Measurements from ENCODE around the gene RELT.

Gene RELT

DNA sequence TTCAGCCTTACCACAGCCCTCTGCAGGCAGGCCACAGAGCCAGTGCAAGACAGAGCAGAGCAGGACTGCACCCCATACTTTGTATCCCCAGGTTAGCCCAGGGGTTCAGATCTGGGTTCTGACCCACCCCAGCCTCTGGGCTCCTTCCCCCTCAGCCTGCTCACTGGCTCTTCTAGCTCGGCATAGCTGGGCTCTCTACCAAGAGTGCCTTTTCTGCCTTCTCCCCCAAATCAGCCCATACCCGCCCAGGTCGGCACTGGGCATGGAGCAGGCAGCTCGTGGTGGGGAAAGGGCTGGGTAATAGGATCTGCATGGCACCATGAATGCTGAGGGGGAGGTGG lies 8.3 kb downstream of the RELT start:
- no peak for DNase-seq (ENCODE audit: low spot score)
- TF ChIP-seq, protein P1, sequence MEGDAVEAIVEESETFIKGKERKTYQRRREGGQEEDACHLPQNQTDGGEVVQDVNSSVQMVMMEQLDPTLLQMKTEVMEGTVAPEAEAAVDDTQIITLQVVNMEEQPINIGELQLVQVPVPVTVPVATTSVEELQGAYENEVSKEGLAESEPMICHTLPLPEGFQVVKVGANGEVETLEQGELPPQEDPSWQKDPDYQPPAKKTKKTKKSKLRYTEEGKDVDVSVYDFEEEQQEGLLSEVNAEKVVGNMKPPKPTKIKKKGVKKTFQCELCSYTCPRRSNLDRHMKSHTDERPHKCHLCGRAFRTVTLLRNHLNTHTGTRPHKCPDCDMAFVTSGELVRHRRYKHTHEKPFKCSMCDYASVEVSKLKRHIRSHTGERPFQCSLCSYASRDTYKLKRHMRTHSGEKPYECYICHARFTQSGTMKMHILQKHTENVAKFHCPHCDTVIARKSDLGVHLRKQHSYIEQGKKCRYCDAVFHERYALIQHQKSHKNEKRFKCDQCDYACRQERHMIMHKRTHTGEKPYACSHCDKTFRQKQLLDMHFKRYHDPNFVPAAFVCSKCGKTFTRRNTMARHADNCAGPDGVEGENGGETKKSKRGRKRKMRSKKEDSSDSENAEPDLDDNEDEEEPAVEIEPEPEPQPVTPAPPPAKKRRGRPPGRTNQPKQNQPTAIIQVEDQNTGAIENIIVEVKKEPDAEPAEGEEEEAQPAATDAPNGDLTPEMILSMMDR (IDR thresholded peaks at IDR 0.05; ENCODE audit: borderline replicate concordance, control extremely low read depth, extremely low read depth, insufficient read depth, missing control alignments), result no peak
- in situ Hi-C loops (cut with MboI; ENCODE audit: low sequenced_read_pairs, unreplicated experiment), result no loop called here

DNA sequence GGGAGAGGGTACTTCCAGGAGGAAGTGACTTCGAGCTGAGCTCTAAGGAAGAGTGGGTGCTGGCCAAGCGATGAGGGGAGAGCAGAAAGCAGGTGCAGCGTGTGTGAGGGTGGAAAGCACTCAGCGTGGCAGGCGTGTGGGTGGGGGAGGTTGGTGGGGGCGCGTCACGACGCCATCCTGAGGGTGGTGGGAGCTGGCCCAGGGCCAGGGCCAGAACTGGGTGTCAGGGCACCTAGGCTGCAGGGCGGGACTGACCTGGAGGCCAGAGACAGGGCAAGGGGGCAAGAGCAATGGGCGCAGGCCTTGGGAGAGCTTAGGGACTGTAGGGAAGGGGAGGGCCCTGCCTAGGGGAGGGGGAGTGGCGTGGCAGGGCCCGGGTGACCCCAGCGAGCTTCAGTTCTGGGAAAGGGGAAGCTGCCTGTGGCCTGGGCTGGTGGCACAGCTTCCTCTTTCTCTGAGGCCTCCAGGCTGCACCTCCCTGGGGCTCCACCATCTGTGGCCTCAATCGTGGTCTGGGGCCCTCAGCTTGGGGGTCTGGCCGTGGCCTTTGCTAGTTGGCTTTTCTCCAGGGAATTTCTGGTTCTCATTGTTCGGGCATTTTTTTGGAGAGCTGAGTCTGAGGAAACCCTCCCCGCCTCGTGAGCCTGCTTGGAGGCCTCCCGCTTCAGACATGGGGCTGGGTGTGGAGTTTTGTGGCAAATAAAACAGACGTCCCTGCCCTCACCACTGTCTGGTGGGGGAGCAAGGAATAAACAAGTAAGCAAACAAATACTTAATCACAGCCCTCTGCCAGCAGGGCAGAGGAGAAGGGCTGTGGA lies 8.9 kb downstream of the RELT start:
- DNase-seq (ENCODE audit: low spot score), result peak; percentile 82
- TF ChIP-seq, protein P1 (IDR thresholded peaks at IDR 0.05; ENCODE audit: borderline replicate concordance, control extremely low read depth, extremely low read depth, insufficient read depth, missing control alignments), result no peak
- in situ Hi-C loops (cut with MboI; ENCODE audit: low sequenced_read_pairs, unreplicated experiment), result no loop called here

DNA sequence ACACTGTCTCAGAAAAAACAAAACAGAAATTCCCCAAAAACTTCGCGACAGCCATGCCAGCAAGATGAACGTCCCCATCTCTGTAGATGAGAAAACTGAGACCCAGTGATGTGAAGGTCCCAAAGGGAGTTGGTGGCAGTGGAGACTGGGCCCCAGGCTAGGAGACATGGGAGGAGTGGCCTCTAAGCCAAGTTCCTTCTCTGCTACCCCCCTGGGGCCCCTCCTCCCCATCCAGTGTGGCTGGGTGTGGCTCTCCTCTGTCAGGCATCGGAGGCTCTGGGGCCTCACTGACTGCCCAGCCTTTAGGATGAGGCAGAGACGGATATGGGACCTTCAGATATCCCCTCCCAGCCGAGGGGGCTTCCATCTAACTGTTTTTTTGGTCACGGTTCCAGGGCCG lies 9.8 kb downstream of the RELT start:
- in situ Hi-C loops (cut with MboI; ENCODE audit: low sequenced_read_pairs, unreplicated experiment), result no loop called here
- peak; percentile 71 for DNase-seq (ENCODE audit: low spot score)

DNA sequence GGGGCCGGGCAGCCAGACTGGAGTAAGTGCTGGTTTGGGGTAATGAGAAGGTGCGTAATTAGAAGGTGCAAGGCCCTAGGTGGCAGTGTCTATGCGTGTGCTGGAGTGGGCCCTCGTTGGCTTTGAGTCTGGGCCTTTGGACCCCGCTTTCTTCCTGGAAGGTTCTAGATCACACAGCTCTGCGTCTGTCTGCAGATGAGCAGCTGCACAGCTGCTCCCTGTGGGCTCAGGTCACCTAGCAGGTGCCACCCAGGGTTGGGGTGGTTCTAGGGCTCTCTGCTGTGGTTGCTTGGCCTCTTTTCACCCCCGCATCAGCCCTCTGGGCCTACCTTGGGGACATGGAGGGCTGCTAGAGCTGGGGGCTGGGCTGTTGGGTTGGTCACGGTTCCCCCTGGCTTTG lies 10.3 kb downstream of the RELT start:
- in situ Hi-C loops (cut with MboI; ENCODE audit: low sequenced_read_pairs, unreplicated experiment), result no loop called here
- no peak for DNase-seq (ENCODE audit: low spot score)
- TF ChIP-seq, protein P1 (IDR thresholded peaks at IDR 0.05; ENCODE audit: borderline replicate concordance, control extremely low read depth, extremely low read depth, insufficient read depth, missing control alignments), result no peak

More for the DNA sequence above, 9.8 kb downstream of the RELT start:
- TF ChIP-seq, protein P1 (IDR thresholded peaks at IDR 0.05; ENCODE audit: borderline replicate concordance, control extremely low read depth, extremely low read depth, insufficient read depth, missing control alignments), result no peak

DNA sequence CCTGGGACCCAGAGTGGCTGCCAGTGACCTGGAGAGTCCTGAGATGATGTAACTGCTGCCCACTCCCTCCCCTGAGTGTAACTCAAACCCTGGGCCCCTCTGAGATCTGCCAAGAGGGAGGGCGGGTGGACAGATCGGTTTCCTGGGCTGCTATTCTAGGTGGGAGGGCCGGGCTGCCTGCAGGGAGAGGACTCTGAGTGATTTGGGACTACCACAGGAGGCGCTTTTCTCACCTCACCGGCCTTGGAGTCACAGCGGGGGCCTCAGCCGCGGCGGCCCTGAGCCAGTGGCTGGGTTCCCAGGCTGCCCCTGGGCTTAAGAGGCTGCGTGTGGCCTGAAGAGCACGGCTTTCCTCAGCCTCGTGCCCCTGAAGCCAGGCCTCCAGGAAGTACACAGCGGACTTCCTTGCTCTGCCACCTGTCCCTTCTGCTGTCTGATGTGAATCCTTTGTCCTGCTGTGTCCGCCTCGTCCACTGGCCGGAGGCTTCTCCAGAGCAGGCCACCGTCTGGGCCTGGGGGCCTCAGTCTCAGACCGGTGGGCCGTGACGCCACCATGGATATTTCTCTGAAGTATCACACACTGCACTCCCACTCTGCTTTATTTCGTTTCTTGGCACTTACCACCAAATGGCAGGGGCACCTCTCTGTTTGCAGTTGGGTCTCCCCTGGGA lies 11.5 kb downstream of the RELT start:
- DNase-seq (ENCODE audit: low spot score), result no peak
- TF ChIP-seq, protein P1 (IDR thresholded peaks at IDR 0.05; ENCODE audit: borderline replicate concordance, control extremely low read depth, extremely low read depth, insufficient read depth, missing control alignments), result no peak
- in situ Hi-C loops (cut with MboI; ENCODE audit: low sequenced_read_pairs, unreplicated experiment), result no loop called here

DNA sequence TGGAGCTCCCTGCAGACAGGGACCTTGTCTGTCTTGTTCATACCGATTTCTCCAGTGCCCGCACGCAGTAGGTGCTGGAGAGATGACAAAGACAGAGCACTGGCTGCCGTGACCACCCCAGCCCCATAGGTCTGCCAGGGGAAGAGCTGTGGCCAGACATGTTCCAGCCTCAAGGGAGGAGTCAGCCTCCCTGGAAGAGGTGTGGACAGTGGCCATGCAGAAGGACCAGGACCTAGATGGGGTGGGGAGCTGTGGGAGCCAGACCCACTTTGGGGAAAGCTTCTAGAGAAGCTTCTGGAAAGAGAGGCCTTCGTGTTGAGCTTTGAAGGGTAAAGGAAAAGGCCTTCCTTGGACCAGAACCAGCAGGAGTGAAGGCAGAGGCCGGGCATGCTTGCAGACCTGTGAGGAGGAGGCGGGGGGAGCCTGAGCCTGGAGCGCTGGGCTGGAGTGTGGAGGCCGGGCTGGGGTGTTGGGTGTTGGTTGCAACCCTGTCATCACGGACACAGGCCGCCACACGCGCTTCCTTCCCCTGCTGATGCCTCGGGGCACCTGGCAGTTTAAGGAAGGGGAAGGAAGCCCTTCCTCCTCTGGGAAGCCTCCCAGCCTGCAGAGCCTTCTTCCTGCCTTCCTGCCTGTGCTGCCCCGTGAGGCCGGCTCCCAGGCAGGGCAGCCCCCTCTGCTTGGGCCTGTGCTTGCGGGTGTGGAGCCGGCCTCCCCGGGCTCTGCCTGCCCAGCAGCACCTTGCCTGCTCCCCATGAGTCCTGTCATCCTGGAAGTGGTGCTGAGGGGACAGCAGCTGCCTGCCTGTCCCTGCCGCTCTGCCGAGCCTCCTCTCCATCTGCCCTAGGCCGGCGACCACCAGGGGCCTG lies 12.3 kb downstream of the RELT start:
- in situ Hi-C loops (cut with MboI; ENCODE audit: low sequenced_read_pairs, unreplicated experiment), result no loop called here
- TF ChIP-seq, protein P1 (IDR thresholded peaks at IDR 0.05; ENCODE audit: borderline replicate concordance, control extremely low read depth, extremely low read depth, insufficient read depth, missing control alignments), result no peak
- DNase-seq (ENCODE audit: low spot score), result no peak

All from GM13976 (cell line).